Stimulated activated naive CD8-positive, alpha-beta T cell treated with anti-CD3 and anti-CD28 coated beads, Interleukin-15, Interleukin-2, amounts not matched to agents 100 U/mL and 50 U/mL, for 24 hours (primary cell): Measurements from ENCODE around the gene APRT.
"Not testable (repeated sequence)": the region's sequence is repeated elsewhere in the genome, so short reads cannot be mapped to it uniquely, and the experiment has no call there.

Experiments used
- ATAC-seq: fragments of 150-1000 bp; cut with Tn5 transposase; one replicate; pipeline ENCODE4 v1.10.0; 2021
- DNase-seq: peaks from one replicate; pipeline ENCODE4 v3.0.0; 2021

APRT gene

GRCh38 chr16:88806491-88807111, 5.1 kb downstream of the APRT start:
- no peak for DNase-seq
- ATAC-seq = no peak

GRCh38 chr16:88805887-88806393, 5.8 kb downstream of the APRT start:
- DNase-seq = no peak
- ATAC-seq = no peak

GRCh38 chr16:88805340-88805715, 6.4 kb downstream of the APRT start:
- DNase-seq = no peak
- ATAC-seq = no peak

- DNase-seq = peak; percentile 60
Observed at GRCh38 chr16:88804552-88805339, 7.0 kb downstream of the APRT start.

GRCh38 chr16:88804173-88804551, 7.6 kb downstream of the APRT start:
- DNase-seq (no peak), ATAC-seq (no peak)

More at GRCh38 chr16:88804552-88805339, 7.0 kb downstream of the APRT start:
- peak; percentile 14 for ATAC-seq

- DNase-seq = peak; percentile 90
- ATAC-seq = peak; percentile 28
Observed at GRCh38 chr16:88803264-88803987, 8.3 kb downstream of the APRT start, which contains the start of gene CDT1. Gene CDT1 (plus strand): TSS chr16:88803789. CDS start chr16:88803832, 43 bp downstream.

- ATAC-seq = no peak
Observed at GRCh38 chr16:88800277-88800592, 11.5 kb downstream of the APRT start.

GRCh38 chr16:88799569-88800276, 12.0 kb downstream of the APRT start:
- ATAC-seq = no peak
- DNase-seq = no peak

More at GRCh38 chr16:88800277-88800592, 11.5 kb downstream of the APRT start:
- DNase-seq = no peak

GRCh38 chr16:88798772-88799455, 12.8 kb downstream of the APRT start:
- no peak for ATAC-seq

GRCh38 chr16:88798073-88798472, 13.7 kb downstream of the APRT start:
- DNase-seq (no peak), ATAC-seq (no peak)

More at GRCh38 chr16:88798772-88799455, 12.8 kb downstream of the APRT start:
- no peak for DNase-seq

- ATAC-seq = no peak
Observed at GRCh38 chr16:88796278-88796677, 15.4 kb downstream of the APRT start.

GRCh38 chr16:88793251-88793954, 18.3 kb downstream of the APRT start:
- DNase-seq = no peak
- ATAC-seq = no peak

More at GRCh38 chr16:88796278-88796677, 15.4 kb downstream of the APRT start:
- no peak for DNase-seq

GRCh38 chr16:88792668-88793250, 19.0 kb downstream of the APRT start:
- DNase-seq = no peak
- ATAC-seq = no peak

- DNase-seq = no peak
- ATAC-seq = peak; percentile 19
Observed at GRCh38 chr16:88792078-88792550, 19.6 kb downstream of the APRT start.

GRCh38 chr16:88790312-88791211, 21.2 kb downstream of the APRT start:
- DNase-seq (peak; percentile 74), ATAC-seq (peak; percentile 77)

GRCh38 chr16:88789594-88789993, 22.1 kb downstream of the APRT start:
- DNase-seq (no peak), ATAC-seq (no peak)

GRCh38 chr16:88788749-88789148, 23.0 kb downstream of the APRT start:
- not testable (repeated sequence) for ATAC-seq, DNase-seq

GRCh38 chr16:88787579-88788314, 24.0 kb downstream of the APRT start:
- DNase-seq = no peak
- ATAC-seq = no peak
